Ovary (tissue), 9 donors: ENCODE results near the gene CEP20. TPM values are rescaled to one million over a fixed set of nuclear protein-coding genes. Genes with fewer than 3 reads are reported as not detected.
"Not testable (repeated sequence)": the region's sequence is repeated elsewhere in the genome, so short reads cannot be mapped to it uniquely, and the experiment has no call there.

Source experiments
- DNase-seq, 5 donors: peaks; one replicate each; pipeline ENCODE4 v3.0.0-alpha.2; 2019 to 2020
- H3K27ac ChIP-seq, 2 donors: fragments of 200-600 bp; one replicate each; pipeline versions ENCODE4 v1.5.1 to v1.8.0; 2019 to 2022
- H3K27me3 ChIP-seq: fragments of 200-600 bp; one replicate; pipeline ENCODE4 v1.8.0; 2022
- H3K36me3 ChIP-seq: fragments of 200-600 bp; sonication (generic); one replicate; pipeline ENCODE4 v1.5.1; 2019
- H3K4me1 ChIP-seq: one replicate; pipeline ENCODE4 v1.8.1; 2013; ENCODE audit warnings: mild to moderate bottlenecking, moderate library complexity; ENCODE audit not compliant: insufficient read depth
- H3K4me3 ChIP-seq: fragments of 200-600 bp; sonication (generic); one replicate; pipeline ENCODE4 v1.5.1; 2017
- H3K9me3 ChIP-seq, 2 donors: fragments of 200-600 bp in 1 of 2; sonication (generic) in 1 of 2; one replicate each; pipeline versions ENCODE4 v1.5.1 to v1.8.1; 2013 to 2019; ENCODE audit warnings: mild to moderate bottlenecking in 1 of 2, moderate library complexity in 1 of 2
- EP300 ChIP-seq: sonication (generic); formaldehyde crosslinking; IDR thresholded peaks from one replicate; pipeline ENCODE4 v1.6.1; 2017; ENCODE audit warnings: antibody characterized with exemption
- POLR2A ChIP-seq: fragments of 450-650 bp; IDR thresholded peaks from one replicate; pipeline ENCODE4 v1.6.1; 2017; ENCODE audit warnings: antibody characterized with exemption, mild to moderate bottlenecking, moderate library complexity
- WGBS, 3 donors: extraction: QIAGEN DNeasy Blood & Tissue Kit in 1 of 3; methylation state at CpG; one replicate each; pipeline versions ENCODE4 v1.1.5 to v1.1.7; 2013 to 2017; 5-methylcytosine and 5-hydroxymethylcytosine counted together
- intact Hi-C, 4 donors: fragments of 100-400 bp; cut with DNase I; formaldehyde crosslinking; loops; one replicate each; pipeline versions ENCODE4 v1.11.0 to v1.15.1; 2022 to 2023
- polyA plus RNA-seq, 2 donors: library from polyadenylated mRNA; stranded (reverse); fragments of 200-250 nt in 1 of 2; fragments of 350-450 nt in 1 of 2; fragmentation: Illumina TruSeq in 1 of 2; extraction: RNeasy Lipid Tissue Mini Kit (QIAGEN cat#74804) in 1 of 2; gene quantifications; one replicate each; pipeline ENCODE4 v1.2.3, GENCODE V29; 2013 to 2014
- total RNA-seq, 7 donors: library from RNA; depleted of rRNA in 2 of 7; stranded (reverse); fragments of >200 nt in 2 of 7; fragmentation: NEBNext Ultra II Directional in 3 of 7; extraction: Animal tissue kit (Norgen Biotek cat#: 25700) in 3 of 7; gene quantifications; one replicate each; pipeline versions ENCODE4 v1.1.0 to v1.2.4, GENCODE V29; 2016 to 2023
- TF ChIP-seq, protein P1 (sequence below), 3 donors: fragments of 450-650 bp in 2 of 3; fragments of 200-600 bp in 1 of 3; IDR thresholded peaks; one replicate each; pipeline versions ENCODE4 v1.5.1 to v1.8.0; 2016 to 2022; ENCODE audit warnings: antibody characterized with exemption in 3 of 3, mild to moderate bottlenecking in 1 of 3
- donor health status: DM: no; HTN: no; CAD: no; lungs with moderate emphysema.
- donor health status: DM: no; HTN: no; CAD: no.
- donor health status: Bipolar disorder and iron deficiency.
- donor health status: DM: yes; HTN: yes; CAD: no.
- donor health status: DM: no; HTN: no; CAD: no.
- donor health status: DM: yes; HTN: yes; CAD: no.

The CEP20 gene
- total and polyA plus RNA-seq, 9 donors = 23.4 to 44.4 (median 30.9) TPM

DNA sequence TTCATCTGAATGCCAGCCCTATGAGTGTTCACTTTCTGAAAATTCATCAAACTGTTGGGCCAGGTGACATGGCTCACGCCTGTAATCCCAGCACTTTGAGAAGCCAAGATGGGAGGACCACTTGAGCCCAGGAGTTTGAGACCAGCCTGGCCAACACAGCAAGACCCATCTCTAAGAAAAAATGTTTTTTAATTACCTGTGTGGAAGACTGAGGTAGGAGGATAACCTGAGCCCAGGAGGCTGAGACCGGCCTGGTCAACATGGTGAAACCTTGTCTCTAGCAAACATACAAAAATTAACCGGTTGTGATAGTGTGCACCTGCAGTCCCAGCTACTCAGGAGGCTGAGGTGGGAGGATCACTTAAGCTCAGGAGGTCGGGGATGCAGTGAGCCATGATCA is 41.9 kb downstream of the CEP20 start:
- H3K27me3 ChIP-seq = no peaks in the 10 kb centered on the region
- H3K4me3 ChIP-seq = no peak overlapping the region
- no peak for DNase-seq
- no peaks in the 10 kb centered on the region for H3K36me3 ChIP-seq
- no peak for TF ChIP-seq EP300
- TF ChIP-seq POLR2A = no peak
- TF ChIP-seq, protein P1, sequence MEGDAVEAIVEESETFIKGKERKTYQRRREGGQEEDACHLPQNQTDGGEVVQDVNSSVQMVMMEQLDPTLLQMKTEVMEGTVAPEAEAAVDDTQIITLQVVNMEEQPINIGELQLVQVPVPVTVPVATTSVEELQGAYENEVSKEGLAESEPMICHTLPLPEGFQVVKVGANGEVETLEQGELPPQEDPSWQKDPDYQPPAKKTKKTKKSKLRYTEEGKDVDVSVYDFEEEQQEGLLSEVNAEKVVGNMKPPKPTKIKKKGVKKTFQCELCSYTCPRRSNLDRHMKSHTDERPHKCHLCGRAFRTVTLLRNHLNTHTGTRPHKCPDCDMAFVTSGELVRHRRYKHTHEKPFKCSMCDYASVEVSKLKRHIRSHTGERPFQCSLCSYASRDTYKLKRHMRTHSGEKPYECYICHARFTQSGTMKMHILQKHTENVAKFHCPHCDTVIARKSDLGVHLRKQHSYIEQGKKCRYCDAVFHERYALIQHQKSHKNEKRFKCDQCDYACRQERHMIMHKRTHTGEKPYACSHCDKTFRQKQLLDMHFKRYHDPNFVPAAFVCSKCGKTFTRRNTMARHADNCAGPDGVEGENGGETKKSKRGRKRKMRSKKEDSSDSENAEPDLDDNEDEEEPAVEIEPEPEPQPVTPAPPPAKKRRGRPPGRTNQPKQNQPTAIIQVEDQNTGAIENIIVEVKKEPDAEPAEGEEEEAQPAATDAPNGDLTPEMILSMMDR (IDR thresholded peaks at IDR 0.05) = no peak
- peaks cover 9% of the 10 kb centered on the region for H3K4me1 ChIP-seq
- WGBS, 3 donors = 83 to 85% (median 85%) methylated on average over 4 of the region's 4 CpGs
- no peaks in the 10 kb centered on the region for H3K9me3 ChIP-seq
- intact Hi-C loops = no loop called here
- no peak overlapping the region for H3K27ac ChIP-seq

DNA sequence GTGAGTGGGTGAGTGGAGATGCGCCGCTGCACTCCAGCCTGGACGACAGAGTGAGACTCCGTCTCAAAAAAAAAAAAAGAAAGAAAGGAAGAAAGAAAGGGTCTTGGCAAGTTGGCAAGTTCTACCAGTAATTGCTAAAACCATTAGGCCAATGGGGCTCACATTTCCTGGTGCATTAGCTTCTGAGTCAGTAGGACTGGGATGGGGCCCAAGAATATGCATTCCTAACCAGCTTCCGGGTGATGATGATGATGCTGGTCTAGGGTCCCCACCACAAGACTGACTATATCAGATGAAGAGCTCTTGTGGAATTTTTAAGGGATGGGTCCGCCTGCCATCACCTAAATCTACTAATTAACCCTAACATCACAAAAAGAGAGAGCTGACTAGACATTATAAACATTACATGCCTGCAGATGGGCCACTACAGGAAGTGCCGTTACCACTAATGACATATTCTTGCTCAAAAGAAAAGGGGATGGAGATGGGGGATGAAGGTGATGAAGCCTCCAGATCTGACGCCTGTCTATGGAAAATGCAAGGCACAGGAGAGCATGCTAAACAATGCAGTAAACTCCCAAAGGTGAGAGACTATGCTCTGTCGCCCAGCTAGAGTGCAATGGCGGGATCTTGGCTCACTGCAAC is 44.6 kb downstream of the CEP20 start:
- H3K36me3 ChIP-seq = no peaks in the 10 kb centered on the region
- TF ChIP-seq, protein P1 (IDR thresholded peaks at IDR 0.05) = no peak
- TF ChIP-seq POLR2A (no peak), EP300 (no peak)
- H3K4me3 ChIP-seq = no peak overlapping the region
- intact Hi-C loops = no loop called here
- WGBS, 3 donors = 76 to 87% (median 84%) methylated on average over 10 of the region's 10 CpGs
- H3K9me3 ChIP-seq = no peaks in the 10 kb centered on the region
- no peaks in the 10 kb centered on the region for H3K27me3 ChIP-seq
- no peak overlapping the region for H3K27ac ChIP-seq
- no peak for DNase-seq
- peaks cover 9% of the 10 kb centered on the region for H3K4me1 ChIP-seq

DNA sequence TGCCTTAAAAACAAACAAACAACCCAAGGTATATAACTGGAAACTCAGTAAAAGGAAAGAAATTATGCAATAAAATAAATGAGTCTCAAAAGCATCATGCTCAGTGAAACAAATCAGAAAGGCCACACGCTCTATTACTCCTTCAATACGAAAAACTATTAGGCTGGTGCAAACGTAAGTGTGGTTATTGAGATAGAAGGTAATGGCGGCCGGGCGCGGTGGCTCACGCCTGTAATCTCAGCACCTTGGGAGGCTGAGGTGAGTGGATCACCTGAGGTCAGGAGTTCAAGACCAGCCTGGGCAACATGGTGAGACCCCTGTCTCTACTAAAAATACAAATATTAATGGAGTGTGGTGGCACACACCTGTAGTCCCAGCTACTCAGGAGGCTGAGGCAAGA is 49.2 kb downstream of the CEP20 start:
- H3K27me3 ChIP-seq, H3K36me3 ChIP-seq, intact Hi-C loops, H3K4me1 ChIP-seq, H3K4me3 ChIP-seq, DNase-seq, H3K27ac ChIP-seq, H3K9me3 ChIP-seq: not testable (repeated sequence)
- WGBS, 3 donors = 82 to 92% (median 87%) methylated on average over 8 of the region's 8 CpGs

DNA sequence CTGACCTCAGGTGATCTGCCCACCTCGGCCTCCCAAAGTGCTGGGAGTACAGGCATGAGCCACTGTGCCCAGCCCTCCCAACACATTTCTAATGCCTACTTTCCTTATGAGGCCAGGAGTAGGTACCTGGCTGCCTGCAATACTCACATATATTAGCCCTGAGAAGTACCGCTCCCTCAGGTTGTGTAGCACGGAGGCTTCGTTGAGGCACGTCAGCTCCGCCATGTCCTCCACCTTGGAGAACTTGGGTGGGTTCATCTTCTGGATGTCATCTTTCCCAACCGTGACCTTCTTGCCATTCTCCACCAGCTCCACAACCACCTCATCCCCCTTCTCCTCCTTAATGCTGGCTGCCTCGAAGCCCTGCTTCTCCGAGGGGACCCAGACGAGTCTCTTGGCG is 50.6 kb downstream of the CEP20 start:
- 94 to 96% (median 95%) methylated on average over 11 of the region's 11 CpGs for WGBS, 3 donors
- H3K4me3 ChIP-seq = no peak overlapping the region
- TF ChIP-seq, protein P1 (IDR thresholded peaks at IDR 0.05) = no peak
- TF ChIP-seq EP300 (no peak), POLR2A (no peak)
- no peaks in the 10 kb centered on the region for H3K9me3 ChIP-seq
- peaks cover 1% of the 10 kb centered on the region for H3K4me1 ChIP-seq
- H3K27me3 ChIP-seq = no peaks in the 10 kb centered on the region
- H3K27ac ChIP-seq = no peak overlapping the region
- H3K36me3 ChIP-seq = no peaks in the 10 kb centered on the region
- no peak for DNase-seq
- intact Hi-C loops = no loop called here

DNA sequence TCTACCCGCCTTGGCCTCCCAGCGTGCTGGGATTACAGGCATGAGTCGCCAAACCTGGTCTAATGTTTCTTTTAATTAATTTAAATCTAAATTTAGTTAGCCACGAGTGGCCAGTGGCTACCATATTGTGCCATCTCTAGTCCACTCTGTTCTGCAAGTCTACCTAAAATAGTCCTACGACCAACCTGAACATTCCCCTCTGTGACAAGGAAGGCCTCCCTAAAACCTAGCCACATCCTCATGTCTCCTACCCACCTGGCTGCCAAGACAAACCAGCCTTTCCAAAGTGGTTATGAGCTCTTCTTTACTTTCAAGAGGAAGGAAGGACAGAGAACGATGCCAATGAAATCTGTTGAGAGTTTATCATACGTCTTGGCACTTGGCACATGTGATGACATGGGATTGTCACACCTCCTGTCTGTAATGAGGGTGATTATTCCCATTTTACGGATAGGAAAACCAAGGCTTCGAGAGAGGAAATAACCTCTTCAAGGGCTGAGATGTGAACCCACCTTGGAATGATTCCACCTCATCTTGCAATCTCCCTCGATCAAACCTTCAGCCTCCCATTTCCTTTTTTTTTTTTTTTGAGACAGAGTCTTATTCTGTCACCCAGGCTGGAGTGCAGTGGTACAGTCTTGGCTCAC is 51.3 kb downstream of the CEP20 start:
- Histone ChIP-seq H3K27ac (no peak overlapping the region), H3K4me1 (peaks cover 1% of the 10 kb centered on the region), H3K36me3 (no peaks in the 10 kb centered on the region), H3K27me3 (no peaks in the 10 kb centered on the region), H3K4me3 (no peak overlapping the region), H3K9me3 (no peaks in the 10 kb centered on the region)
- intact Hi-C loops = no loop called here
- no peak for TF ChIP-seq EP300
- TF ChIP-seq, protein P1 (IDR thresholded peaks at IDR 0.05) = no peak
- 84 to 88% (median 87%) methylated on average over 10 of the region's 10 CpGs for WGBS, 3 donors
- no peak for DNase-seq
